Thymus (tissue), 11 donors: ENCODE measurements around the gene RFX1. TPM values are rescaled to one million over a fixed set of nuclear protein-coding genes. Genes with fewer than 3 reads are reported as not detected.

Experiments
- DNase-seq, 9 donors: peaks; one replicate each; pipeline ENCODE4 v3.0.0-alpha.2; 2013; ENCODE audit warnings: low spot score in 9 of 9, low read depth in 6 of 9, missing footprints in 1 of 9
- H3K27ac ChIP-seq, 2 donors: one replicate each; pipeline ENCODE4 v1.5.1; 2013; ENCODE audit warnings: control low read depth in 1 of 2, low read depth in 1 of 2, low read length in 1 of 2, mild to moderate bottlenecking in 1 of 2, moderate library complexity in 1 of 2
- H3K27me3 ChIP-seq, 2 donors: one replicate each; pipeline ENCODE4 v1.5.1; 2013; ENCODE audit warnings: low read length in 1 of 2; ENCODE audit not compliant: control insufficient read depth in 2 of 2, insufficient read depth in 1 of 2
- H3K36me3 ChIP-seq, 2 donors: one replicate each; pipeline ENCODE4 v1.5.1; 2013; ENCODE audit warnings: low read length in 1 of 2, mild to moderate bottlenecking in 1 of 2, moderate library complexity in 1 of 2; ENCODE audit not compliant: control insufficient read depth in 2 of 2, insufficient read depth in 2 of 2
- H3K4me1 ChIP-seq, 2 donors: one replicate each; pipeline ENCODE4 v1.5.1; 2013; ENCODE audit warnings: low read length in 2 of 2; ENCODE audit not compliant: control insufficient read depth in 2 of 2, insufficient read depth in 2 of 2
- H3K4me3 ChIP-seq, 2 donors: one replicate each; pipeline ENCODE4 v1.5.1; 2013; ENCODE audit warnings: low read length in 2 of 2, control low read depth in 1 of 2, mild to moderate bottlenecking in 1 of 2
- H3K9me3 ChIP-seq, 2 donors: one replicate each; pipeline ENCODE4 v1.5.1; 2013; ENCODE audit warnings: low read length in 1 of 2, mild to moderate bottlenecking in 1 of 2; ENCODE audit not compliant: control insufficient read depth in 2 of 2, insufficient read depth in 1 of 2
- WGBS: extraction: QIAGEN DNeasy Blood & Tissue Kit; methylation state at CpG from one replicate; pipeline ENCODE4 v1.1.7; 2013; 5-methylcytosine and 5-hydroxymethylcytosine counted together
- polyA plus RNA-seq: library from polyadenylated mRNA; stranded (reverse); fragments of 200-250 nt; gene quantifications from one replicate; pipeline ENCODE4 v1.2.3, GENCODE V29; 2013
- total RNA-seq: library from RNA; stranded (reverse); fragments of 120-200 nt; gene quantifications from one replicate; pipeline ENCODE4 v1.2.4, GENCODE V29; 2013
- donor health status: healthy.

Gene RFX1
- total and polyA plus RNA-seq, 2 donors: 1.2 to 5.7 TPM

DNA sequence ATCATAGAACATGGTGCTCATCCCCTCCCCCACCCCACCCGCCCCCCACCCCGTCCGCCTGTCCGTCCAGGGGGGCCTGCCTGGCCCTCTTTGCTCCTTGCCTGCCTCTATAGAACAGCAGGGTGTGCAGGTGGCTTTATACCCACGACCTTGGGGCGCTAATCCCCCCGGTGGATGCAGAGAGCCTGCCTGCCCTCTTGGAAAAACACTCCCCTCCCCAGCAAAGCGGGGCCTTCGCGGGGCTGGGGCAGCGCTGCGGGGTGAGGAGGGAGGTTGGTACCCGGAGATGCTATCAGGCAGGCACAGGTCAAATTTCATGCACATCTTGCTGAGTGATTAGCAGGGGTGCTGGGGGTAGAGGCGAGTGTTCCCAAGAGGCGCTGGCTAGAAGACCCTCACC lies 21.9 kb downstream of the RFX1 start:
- H3K9me3 ChIP-seq: peaks cover 0 to 3% of the 10 kb centered on the region in 2 donors
- H3K27me3 ChIP-seq: peaks cover 0 to 7% of the 10 kb centered on the region in 2 donors
- 64% methylated on average over 15 of the region's 15 CpGs for WGBS
- peak in 1 of 9 donors; percentile 39 for DNase-seq
- H3K4me3 ChIP-seq: no peak overlapping the region
- H3K27ac ChIP-seq: peak overlapping the region; percentile 36 to 55
- peaks cover 0 to 37% of the 10 kb centered on the region in 2 donors for H3K36me3 ChIP-seq
- peaks cover 48 to 93% of the 10 kb centered on the region in 2 donors for H3K4me1 ChIP-seq

GRCh38 chr19:13983213-13983889 lies 22.8 kb downstream of the RFX1 start:
- Histone ChIP-seq H3K27ac (peak overlapping the region; percentile 61 to 74), H3K9me3 (peaks cover 0 to 3% of the 10 kb centered on the region in 2 donors), H3K27me3 (peaks cover 0 to 12% of the 10 kb centered on the region in 2 donors), H3K4me3 (no peak overlapping the region), H3K36me3 (peaks cover 0 to 33% of the 10 kb centered on the region in 2 donors), H3K4me1 (peaks cover 52 to 92% of the 10 kb centered on the region in 2 donors)
- 27% methylated on average over 21 of the region's 21 CpGs for WGBS
- peak in 4 of 9 donors; percentile 63 to 84 (median 68) for DNase-seq

DNA sequence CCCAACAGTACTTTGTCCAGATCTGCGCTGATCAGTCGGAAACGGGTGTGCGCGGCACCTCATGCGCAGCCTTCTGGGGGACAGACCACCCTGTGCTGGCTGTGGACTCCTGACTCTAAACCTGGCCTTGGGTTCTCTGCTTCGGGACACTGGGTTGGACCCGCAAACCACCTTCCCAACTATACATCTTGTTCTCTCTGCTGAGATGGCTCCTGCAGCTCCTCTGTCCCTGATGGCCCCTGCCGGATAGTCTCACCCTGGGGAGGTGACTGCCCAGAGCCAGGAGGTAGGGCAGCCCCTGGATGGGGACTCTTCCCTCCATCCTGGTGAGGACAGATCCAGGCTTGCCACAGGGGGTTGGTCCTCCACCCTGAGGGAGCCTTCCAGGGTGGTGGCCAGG lies 23.3 kb downstream of the RFX1 start:
- H3K27me3 ChIP-seq: peaks cover 0 to 12% of the 10 kb centered on the region in 2 donors
- H3K4me1 ChIP-seq: peaks cover 49 to 91% of the 10 kb centered on the region in 2 donors
- no peak for DNase-seq
- peak overlapping the region; percentile 36 to 56 for H3K27ac ChIP-seq
- H3K36me3 ChIP-seq: peaks cover 0 to 39% of the 10 kb centered on the region in 2 donors
- no peak overlapping the region for H3K4me3 ChIP-seq
- WGBS: 99% methylated on average over 9 of the region's 9 CpGs
- peaks cover 0 to 3% of the 10 kb centered on the region in 2 donors for H3K9me3 ChIP-seq

DNA sequence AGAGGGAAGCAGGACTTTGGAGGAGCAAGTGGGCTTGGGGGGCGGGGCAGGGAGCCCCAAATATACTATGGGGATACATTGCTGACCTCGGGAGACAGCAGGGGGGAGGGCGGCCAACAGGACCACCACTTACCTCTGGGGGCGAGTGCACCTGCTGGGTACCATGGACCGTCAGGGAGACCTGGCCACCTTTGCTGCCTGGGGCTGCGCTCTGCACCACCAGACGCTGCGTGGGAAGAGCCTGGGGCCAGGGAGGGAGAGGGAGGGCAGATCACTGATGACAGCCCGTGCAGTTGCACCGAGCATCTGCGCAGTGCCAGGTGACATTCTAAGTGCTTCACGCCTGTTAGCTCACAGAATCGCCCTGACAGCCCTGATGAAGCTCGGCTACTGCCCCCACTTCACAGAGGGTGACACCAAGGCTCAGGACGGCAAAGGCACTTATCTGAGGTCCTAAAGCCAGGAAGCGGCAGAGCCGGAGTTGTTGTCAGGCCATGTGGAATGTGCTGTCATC lies 24.1 kb downstream of the RFX1 start:
- Histone ChIP-seq H3K27ac (no peak overlapping the region), H3K9me3 (peaks cover 0 to 3% of the 10 kb centered on the region in 2 donors), H3K36me3 (peaks cover 0 to 36% of the 10 kb centered on the region in 2 donors), H3K4me1 (peaks cover 41 to 84% of the 10 kb centered on the region in 2 donors), H3K4me3 (no peak overlapping the region), H3K27me3 (peaks cover 0 to 12% of the 10 kb centered on the region in 2 donors)
- WGBS: 98% methylated on average over 17 of the region's 17 CpGs
- DNase-seq: no peak

- WGBS: 87% methylated on average over 9 of the region's 9 CpGs
- peaks cover 0 to 3% of the 10 kb centered on the region in 2 donors for H3K9me3 ChIP-seq
- H3K4me3 ChIP-seq: no peak overlapping the region
- no peak overlapping the region for H3K27ac ChIP-seq
- peaks cover 0 to 12% of the 10 kb centered on the region in 2 donors for H3K27me3 ChIP-seq
- DNase-seq: no peak
- H3K4me1 ChIP-seq: peaks cover 36 to 79% of the 10 kb centered on the region in 2 donors
- peaks cover 0 to 36% of the 10 kb centered on the region in 2 donors for H3K36me3 ChIP-seq
Observed at GRCh38 chr19:13981467-13981866, 24.7 kb downstream of the RFX1 start.

DNA sequence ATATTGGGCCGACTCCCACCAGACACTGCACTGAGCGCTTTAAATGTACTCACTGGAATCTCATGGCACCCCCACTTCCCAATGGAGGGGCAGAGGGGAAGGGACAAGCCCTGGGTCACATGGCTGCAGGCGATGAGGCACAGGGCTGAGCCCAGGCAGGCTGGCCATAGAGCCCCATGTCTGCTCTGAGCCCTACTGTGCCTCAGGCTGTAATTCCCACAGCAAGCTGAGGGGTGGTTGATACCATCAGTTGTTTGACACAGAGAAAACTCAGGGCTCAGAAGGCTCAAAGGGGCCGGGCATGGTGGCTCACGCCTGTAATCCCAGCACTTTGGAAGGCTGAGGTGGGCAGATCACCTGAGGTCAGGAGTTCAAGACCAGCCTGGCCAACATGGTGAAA lies 25.1 kb downstream of the RFX1 start:
- H3K4me3 ChIP-seq: no peak overlapping the region
- DNase-seq: no peak
- peaks cover 0 to 12% of the 10 kb centered on the region in 2 donors for H3K27me3 ChIP-seq
- peaks cover 2 to 36% of the 10 kb centered on the region in 2 donors for H3K36me3 ChIP-seq
- 96% methylated on average over 5 of the region's 5 CpGs for WGBS
- H3K27ac ChIP-seq: no peak overlapping the region
- peaks cover 0 to 3% of the 10 kb centered on the region in 2 donors for H3K9me3 ChIP-seq
- peaks cover 32 to 75% of the 10 kb centered on the region in 2 donors for H3K4me1 ChIP-seq

DNA sequence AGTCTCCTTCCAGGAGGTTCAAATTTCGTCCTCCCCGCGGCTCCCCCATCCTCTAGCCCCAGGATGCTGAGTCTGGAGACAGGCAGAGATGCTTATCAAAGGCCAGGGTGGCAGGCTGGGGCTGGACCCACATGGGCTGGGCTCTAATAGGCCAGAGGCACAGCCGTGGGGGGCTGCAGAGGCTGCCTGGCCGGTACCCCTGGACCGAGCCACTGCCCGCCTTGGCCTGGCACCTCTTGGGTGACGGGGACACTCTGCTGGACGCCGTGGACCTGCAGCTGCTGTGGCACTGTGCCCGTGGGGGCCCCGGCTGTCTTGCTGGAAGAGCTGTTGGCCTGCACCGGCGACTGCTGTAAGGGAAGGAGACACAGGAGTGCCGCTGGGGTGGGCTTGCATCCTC lies 25.8 kb downstream of the RFX1 start:
- WGBS: 98% methylated on average over 15 of the region's 15 CpGs
- DNase-seq: no peak
- Histone ChIP-seq H3K36me3 (peaks cover 7 to 36% of the 10 kb centered on the region in 2 donors), H3K9me3 (peaks cover 0 to 3% of the 10 kb centered on the region in 2 donors), H3K4me1 (peaks cover 26 to 68% of the 10 kb centered on the region in 2 donors), H3K27me3 (peaks cover 0 to 12% of the 10 kb centered on the region in 2 donors), H3K27ac (no peak overlapping the region), H3K4me3 (no peak overlapping the region)

GRCh38 chr19:13979686-13980085 lies 26.4 kb downstream of the RFX1 start:
- 88% methylated on average over 12 of the region's 12 CpGs for WGBS
- H3K4me3 ChIP-seq: no peak overlapping the region
- H3K9me3 ChIP-seq: peaks cover 0 to 3% of the 10 kb centered on the region in 2 donors
- H3K27ac ChIP-seq: no peak overlapping the region
- DNase-seq: no peak
- H3K27me3 ChIP-seq: peaks cover 0 to 12% of the 10 kb centered on the region in 2 donors
- H3K4me1 ChIP-seq: peaks cover 25 to 61% of the 10 kb centered on the region in 2 donors
- peaks cover 9 to 40% of the 10 kb centered on the region in 2 donors for H3K36me3 ChIP-seq

DNA sequence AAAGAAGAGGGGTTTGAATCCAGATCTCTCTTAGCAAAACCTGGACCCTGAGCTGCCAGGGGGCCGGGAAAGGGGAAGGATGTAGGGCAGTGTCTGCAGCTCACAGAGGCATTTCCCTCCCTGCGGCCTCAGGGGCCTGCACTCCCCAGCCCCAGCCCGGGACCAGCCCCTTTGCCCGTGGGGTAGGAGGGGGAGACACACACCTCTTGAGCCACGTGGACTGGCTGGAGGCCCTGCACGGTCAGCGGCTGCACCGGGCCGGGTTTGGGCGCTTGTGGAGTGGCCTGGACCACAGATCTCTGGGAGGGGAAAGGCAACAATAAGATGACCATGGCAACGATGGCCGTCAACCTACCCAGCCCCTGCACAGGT lies 26.9 kb downstream of the RFX1 start:
- peaks cover 23 to 57% of the 10 kb centered on the region in 2 donors for H3K4me1 ChIP-seq
- WGBS: 29% methylated on average over 12 of the region's 12 CpGs
- peak overlapping the region; percentile 33 to 38 for H3K4me3 ChIP-seq
- no peak for DNase-seq
- H3K36me3 ChIP-seq: peaks cover 9 to 40% of the 10 kb centered on the region in 2 donors
- peaks cover 0 to 3% of the 10 kb centered on the region in 2 donors for H3K9me3 ChIP-seq
- H3K27me3 ChIP-seq: peaks cover 0 to 12% of the 10 kb centered on the region in 2 donors
- H3K27ac ChIP-seq: peak overlapping the region in 1 of 2 donors; percentile 25
